GM23338 (cell line): ENCODE data around the gene DRC1. TPM values are rescaled to one million over a fixed set of nuclear protein-coding genes. Genes with fewer than 3 reads are reported as not detected.

Source experiments
- ATAC-seq: fragments of 200-7000 bp; cut with Tn5 transposase; 3 replicates; pipeline ENCODE4 v1.9.1; 2020
- DNase-seq: peaks from one replicate; pipeline ENCODE4 v3.0.0-alpha.2; 2015; ENCODE audit warnings: low spot score
- H2AFZ ChIP-seq: fragments of 200-600 bp; sonication (generic); 2 replicates; pipeline ENCODE4 v1.8.0; 2016; ENCODE audit warnings: antibody characterized with exemption, mild to moderate bottlenecking, moderate library complexity
- H3F3A ChIP-seq: fragments of 200-600 bp; sonication (generic); replicated peaks from 2 replicates; pipeline ENCODE4 v1.8.0; 2017; ENCODE audit warnings: antibody characterized with exemption, mixed run types, low read depth
- H3K27ac ChIP-seq: fragments of 200-600 bp; sonication (generic); 2 replicates; pipeline ENCODE4 v1.6.1; 2016; ENCODE audit warnings: low read depth
- H3K27me3 ChIP-seq: fragments of 200-600 bp; sonication (generic); 2 replicates; pipeline ENCODE4 v1.8.0; 2016; ENCODE audit warnings: mild to moderate bottlenecking, mixed run types, moderate library complexity; ENCODE audit not compliant: insufficient read depth
- H3K36me3 ChIP-seq: fragments of 200-600 bp; sonication (generic); 2 replicates; pipeline ENCODE4 v1.8.0; 2016; ENCODE audit warnings: mild to moderate bottlenecking; ENCODE audit not compliant: insufficient read depth
- H3K4me1 ChIP-seq: fragments of 200-600 bp; sonication (generic); 2 replicates; pipeline ENCODE4 v1.8.0; 2016; ENCODE audit warnings: mild to moderate bottlenecking, moderate library complexity; ENCODE audit not compliant: insufficient read depth
- H3K4me2 ChIP-seq: fragments of 200-600 bp; sonication (generic); 2 replicates; pipeline ENCODE4 v1.7.1; 2017; ENCODE audit warnings: mixed run types
- H3K4me3 ChIP-seq: fragments of 200-600 bp; sonication (generic); 2 replicates; pipeline ENCODE4 v1.6.1; 2016; ENCODE audit warnings: mixed run types
- H3K79me2 ChIP-seq: fragments of 200-600 bp; sonication (generic); replicated peaks from 2 replicates; pipeline ENCODE4 v1.8.0; 2017; ENCODE audit warnings: mild to moderate bottlenecking; ENCODE audit not compliant: insufficient read depth
- H3K9me2 ChIP-seq: fragments of 200-600 bp; sonication (generic); 2 replicates; pipeline ENCODE4 v1.8.0; 2017; ENCODE audit not compliant: insufficient read depth
- H4K20me1 ChIP-seq: fragments of 200-600 bp; sonication (generic); replicated peaks from 2 replicates; pipeline ENCODE4 v1.8.0; 2017; ENCODE audit warnings: mild to moderate bottlenecking; ENCODE audit not compliant: insufficient read depth
- H3K27ac Mint-ChIP-seq: 2 replicates; pipeline ENCODE4 v1.8.0; 2020; ENCODE audit warnings: inconsistent platforms, mild to moderate bottlenecking, moderate library complexity, mixed read lengths
- H3K27me3 Mint-ChIP-seq: 3 replicates; pipeline ENCODE4 v1.8.0; 2022; ENCODE audit warnings: low read depth, mild to moderate bottlenecking, moderate library complexity, mixed read lengths, inconsistent platforms; ENCODE audit not compliant: insufficient read depth, poor library complexity
- H3K36me3 Mint-ChIP-seq: 3 replicates; pipeline ENCODE4 v1.8.0; 2021; ENCODE audit warnings: low read depth, mild to moderate bottlenecking, inconsistent platforms, moderate library complexity, mixed read lengths
- H3K4me1 Mint-ChIP-seq: 3 replicates; pipeline ENCODE4 v1.8.0; 2020; ENCODE audit warnings: mild to moderate bottlenecking, inconsistent platforms, mixed read lengths
- H3K4me3 Mint-ChIP-seq: 3 replicates; pipeline ENCODE4 v1.8.0; 2021; ENCODE audit warnings: moderate library complexity, mild to moderate bottlenecking, inconsistent platforms, mixed read lengths
- H3K9me3 Mint-ChIP-seq: 3 replicates; pipeline ENCODE4 v1.8.0; 2020; ENCODE audit warnings: moderate library complexity, mild to moderate bottlenecking, inconsistent platforms, mixed read lengths
- EZH2 ChIP-seq: fragments of 200-600 bp; sonication (generic); IDR thresholded peaks from one replicate; pipeline ENCODE4 v1.8.0; 2017; ENCODE audit warnings: antibody characterized with exemption, mild to moderate bottlenecking, low read depth; ENCODE audit not compliant: unreplicated experiment
- JUNB ChIP-seq: IDR thresholded peaks from one replicate; pipeline ENCODE4 v1.6.1; 2016; ENCODE audit warnings: antibody characterized with exemption; ENCODE audit not compliant: unreplicated experiment
- NANOG ChIP-seq: IDR thresholded peaks from 2 replicates; pipeline ENCODE4 v1.6.1; 2016; ENCODE audit warnings: antibody characterized with exemption, borderline replicate concordance
- POLR2AphosphoS5 ChIP-seq: IDR thresholded peaks from 2 replicates; pipeline ENCODE4 v1.6.1; 2016; ENCODE audit warnings: antibody characterized with exemption, low read depth
- REST ChIP-seq: IDR thresholded peaks from one replicate; pipeline ENCODE4 v1.6.1; 2018; ENCODE audit warnings: antibody characterized with exemption; ENCODE audit not compliant: unreplicated experiment
- ZNF114 ChIP-seq: fragments of 250-450 bp; sonication (Bioruptor Pico); IDR thresholded peaks from 2 replicates; pipeline ENCODE4 v1.5.0; 2020; ENCODE audit warnings: mild to moderate bottlenecking, moderate library complexity
- ZNF462 ChIP-seq: fragments of 250-450 bp; sonication (Bioruptor Pico); IDR thresholded peaks from 2 replicates; pipeline ENCODE4 v1.5.0; 2020; ENCODE audit warnings: mild to moderate bottlenecking, moderate library complexity
- polyA plus RNA-seq: library from polyadenylated mRNA; unstranded; fragments of >200 nt; fragmentation: Nextera tagmentation; extraction: Ambion mirVana; gene quantifications from 2 replicates; pipeline ENCODE4 v1.2.1, GENCODE V29; 2016
- total RNA-seq: library from RNA; depleted of rRNA; stranded (reverse); fragments of >200 nt; shearing (Covaris generic); gene quantifications from 2 replicates; pipeline ENCODE4 v1.2.3, GENCODE V29; 2014

Gene DRC1
- total and polyA plus RNA-seq, 2 experiments from 2014 or later, result 0.45 TPM; not detected in 1

DNA sequence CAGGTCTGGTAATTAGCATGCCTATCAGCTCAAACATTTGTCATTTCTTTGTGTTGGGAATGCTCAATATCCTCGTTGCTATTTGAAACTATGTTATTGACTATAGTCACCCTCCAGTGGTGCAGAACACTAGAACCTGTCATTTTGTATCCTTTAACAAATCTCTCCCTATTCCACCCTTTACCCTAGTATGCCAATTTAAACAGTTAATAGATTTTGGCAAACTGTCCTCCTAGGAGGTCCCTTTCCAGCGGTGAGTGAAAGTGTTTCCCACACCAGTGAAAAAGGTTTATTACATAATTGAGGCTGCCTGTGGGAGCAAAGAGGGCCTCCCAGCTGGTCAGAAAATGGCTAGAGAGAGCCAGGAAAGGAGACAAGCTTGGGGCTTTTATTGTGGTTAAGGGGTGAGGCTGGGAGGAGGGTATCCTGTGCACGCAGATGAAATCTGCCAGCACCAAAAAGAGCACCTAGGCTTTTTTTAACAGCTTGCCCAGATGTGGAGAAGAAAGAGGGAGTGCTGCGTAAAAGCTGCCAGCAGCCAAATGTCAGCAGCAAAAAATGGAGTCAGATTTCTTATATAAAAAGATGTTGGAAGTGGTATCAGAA lies 1.8 kb upstream of the DRC1 start:
- Mint-ChIP-seq H3K36me3 (no peaks in the 10 kb centered on the region), H3K4me3 (no peak overlapping the region), H3K4me1 (no peaks in the 10 kb centered on the region; the same call in 2 of the 3 replicates), H3K9me3 (no peaks in the 10 kb centered on the region), H3K27ac (no peak overlapping the region), H3K27me3 (peaks cover 7% of the 10 kb centered on the region)
- no peak overlapping the region for H3K4me2 ChIP-seq
- H3K4me1 ChIP-seq, result peaks cover 10% of the 10 kb centered on the region; the same call in 1 of the 2 replicates
- H3K27me3 ChIP-seq, result no peaks in the 10 kb centered on the region
- H2AFZ ChIP-seq, result no peak overlapping the region
- no peaks in the 10 kb centered on the region for H3K79me2 ChIP-seq
- no peaks in the 10 kb centered on the region for H4K20me1 ChIP-seq
- no peaks in the 10 kb centered on the region for H3F3A ChIP-seq
- ATAC-seq, result no peak
- no peak overlapping the region for H3K4me3 ChIP-seq
- no peaks in the 10 kb centered on the region for H3K9me2 ChIP-seq
- TF ChIP-seq JUNB, result no peak
- no peak for DNase-seq
- no peak overlapping the region; the same call in 1 of the 2 replicates for H3K27ac ChIP-seq
- H3K36me3 ChIP-seq, result no peaks in the 10 kb centered on the region

- Histone ChIP-seq H3K4me3 (no peak overlapping the region), H3K4me1 (peaks cover 10% of the 10 kb centered on the region; the same call in 1 of the 2 replicates), H3K27me3 (no peaks in the 10 kb centered on the region), H3K79me2 (no peaks in the 10 kb centered on the region), H2AFZ (no peak overlapping the region), H4K20me1 (no peaks in the 10 kb centered on the region), H3F3A (no peaks in the 10 kb centered on the region), H3K4me2 (no peak overlapping the region), H3K9me2 (no peaks in the 10 kb centered on the region), H3K27ac (no peak overlapping the region), H3K36me3 (no peaks in the 10 kb centered on the region)
- TF ChIP-seq NANOG, result no peak
- TF ChIP-seq POLR2AphosphoS5, result no peak
- no peak for TF ChIP-seq ZNF114 (CRISPR knock-in tag)
- TF ChIP-seq EZH2, result no peak
- TF ChIP-seq ZNF462 (CRISPR knock-in tag), result no peak
- no peak for TF ChIP-seq REST
- no peaks in the 10 kb centered on the region for H3K36me3 Mint-ChIP-seq
- DNase-seq (no peak), ATAC-seq (no peak)
- no peak overlapping the region for H3K27ac Mint-ChIP-seq
- no peaks in the 10 kb centered on the region; the same call in 2 of the 3 replicates for H3K4me1 Mint-ChIP-seq
- H3K9me3 Mint-ChIP-seq, result no peaks in the 10 kb centered on the region
- peaks cover 7% of the 10 kb centered on the region for H3K27me3 Mint-ChIP-seq
- no peak overlapping the region for H3K4me3 Mint-ChIP-seq
These were observed 997 bp upstream of the DRC1 start for GRCh38 chr2:26400723-26401122.
